ENCODE data around the gene NEMP1. TPM values are rescaled to one million over a fixed set of nuclear protein-coding genes. Genes with fewer than 3 reads are reported as not detected.

Gene NEMP1, protein sequence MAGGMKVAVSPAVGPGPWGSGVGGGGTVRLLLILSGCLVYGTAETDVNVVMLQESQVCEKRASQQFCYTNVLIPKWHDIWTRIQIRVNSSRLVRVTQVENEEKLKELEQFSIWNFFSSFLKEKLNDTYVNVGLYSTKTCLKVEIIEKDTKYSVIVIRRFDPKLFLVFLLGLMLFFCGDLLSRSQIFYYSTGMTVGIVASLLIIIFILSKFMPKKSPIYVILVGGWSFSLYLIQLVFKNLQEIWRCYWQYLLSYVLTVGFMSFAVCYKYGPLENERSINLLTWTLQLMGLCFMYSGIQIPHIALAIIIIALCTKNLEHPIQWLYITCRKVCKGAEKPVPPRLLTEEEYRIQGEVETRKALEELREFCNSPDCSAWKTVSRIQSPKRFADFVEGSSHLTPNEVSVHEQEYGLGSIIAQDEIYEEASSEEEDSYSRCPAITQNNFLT
- polyA plus RNA-seq (7.4 to 18.6 TPM (median 11.2 TPM) in 3 replicates), polyA minus RNA-seq (7.3 to 16.4 TPM (median 10.6 TPM) in 3 replicates)
- polyA plus RNA-seq (2011; ENCODE audit: low read depth), result 1.5 TPM
- 3.0 and 5.9 TPM in 2 replicates for polyA plus RNA-seq (2011; cell fraction: cytosol; rRNA removed)
- polyA plus RNA-seq (2011; cell fraction: nucleus; rRNA removed), result 24.8 and 26.6 TPM in 2 replicates
- 3.7 and 5.2 TPM in 2 replicates for polyA plus RNA-seq (2012; ENCODE audit: low replicate concordance)
- 2.3 TPM for polyA minus RNA-seq (2011; cell fraction: cytosol; rRNA and poly(A)+ RNA removed)
- polyA minus RNA-seq (2011; cell fraction: nucleus; rRNA and poly(A)+ RNA removed), result 9.1 and 17.1 TPM in 2 replicates

DNA sequence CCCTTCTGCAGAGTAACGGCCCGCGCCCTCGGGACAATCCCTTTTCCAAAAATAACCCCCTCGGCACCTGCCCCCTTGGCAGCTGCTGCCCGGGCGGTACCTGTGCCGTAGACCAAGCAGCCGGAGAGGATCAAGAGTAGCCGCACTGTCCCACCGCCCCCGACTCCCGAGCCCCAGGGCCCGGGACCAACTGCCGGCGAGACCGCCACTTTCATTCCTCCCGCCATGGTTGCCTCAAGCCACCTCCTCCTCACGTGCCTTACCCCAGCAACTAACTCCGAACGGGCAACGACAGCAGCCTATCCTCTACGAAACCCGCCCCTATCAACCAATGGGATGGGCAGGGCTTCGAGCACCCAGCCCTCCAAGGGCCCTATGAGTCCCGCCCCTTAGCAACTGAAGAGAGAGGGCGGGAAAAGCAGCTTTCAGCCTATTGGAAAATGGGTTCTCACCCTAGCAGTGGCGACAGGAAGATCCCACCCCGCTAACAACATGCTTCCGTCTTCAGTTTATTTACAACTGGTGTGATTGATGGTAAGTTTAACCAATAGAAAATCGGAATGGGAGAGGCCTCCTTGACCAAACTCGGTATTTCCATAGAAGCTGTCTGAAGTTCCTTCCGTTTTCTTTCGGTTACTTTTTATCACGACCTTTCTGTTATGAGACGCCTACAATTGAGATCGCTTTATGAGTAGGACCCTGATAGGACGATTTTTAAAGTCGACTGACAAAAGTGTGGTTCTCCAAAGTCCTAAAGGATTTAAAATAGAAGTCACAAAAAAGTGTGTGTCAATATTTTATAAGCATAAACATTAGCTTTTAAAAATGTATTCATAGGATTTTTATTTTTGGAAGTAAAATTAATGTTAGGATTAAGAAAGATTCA lies at the start of gene NEMP1:
Gene NEMP1, minus strand, starts transcription at position 273 of the 886 bp plus-strand sequence. Its CDS starts 46 bp downstream, at position 227.
- no peaks in the 10 kb centered on the region for H4K20me1 ChIP-seq (ENCODE audit: control insufficient read depth, extremely low read depth, insufficient read depth, low read length)
- H3K4me2 ChIP-seq (ENCODE audit: control insufficient read depth, extremely low read depth, insufficient read depth, low read depth, low read length), result peak within 1 kb of the TSS; percentile 93
- peak within 1 kb of the TSS; percentile 92 for H3K9ac ChIP-seq (ENCODE audit: control insufficient read depth, extremely low read depth, insufficient read depth, low read length)
- peak within 1 kb of the TSS; percentile 84 to 96 (median 96) for H3K4me3 ChIP-seq (ENCODE audit: control insufficient read depth in 2 of 3, extremely low read depth in 1 of 3, insufficient read depth in 2 of 3, low read depth in 1 of 3, low read length in 3 of 3)
- dilution Hi-C loops (cut with MboI; ENCODE audit: extremely low pct_ligation_motif_present, low sequenced_read_pairs), result no loop called here
- H3K4me1 ChIP-seq (ENCODE audit: control insufficient read depth, extremely low read depth, insufficient read depth, low read length), result peaks cover 4% of the 10 kb centered on the region
- FAIRE-seq, result peak; percentile 90
- peak within 1 kb of the TSS; percentile 91 for H2AFZ ChIP-seq (ENCODE audit: control insufficient read depth, low read length)
- no peaks in the 10 kb centered on the region for H3K27me3 ChIP-seq (ENCODE audit: control insufficient read depth, extremely low read depth, insufficient read depth, low read length)
- no peaks in the 10 kb centered on the region for H3K9me3 ChIP-seq (ENCODE audit: control insufficient read depth, low read depth, low read length)
- peak; percentile 100 for DNase-seq (ENCODE audit: low read depth, low spot score)
- H3K79me2 ChIP-seq (ENCODE audit: control insufficient read depth, insufficient read depth, low read length), result peaks cover 14% of the 10 kb centered on the region
- peaks cover 0 to 3% of the 10 kb centered on the region in 2 experiments for H3K36me3 ChIP-seq (ENCODE audit: control insufficient read depth in 2 of 2, extremely low read depth in 1 of 2, insufficient read depth in 2 of 2, low read length in 2 of 2)
- H3K9me1 ChIP-seq (ENCODE audit: control insufficient read depth, extremely low read depth, insufficient read depth, low read length), result no peaks in the 10 kb centered on the region
- H3K27ac ChIP-seq (ENCODE audit: control insufficient read depth, insufficient read depth, low read length), result peak within 1 kb of the TSS; percentile 85
- no peak for TF ChIP-seq EZH2 (IDR thresholded peaks at IDR 0.05; ENCODE audit: low read length)
- TF ChIP-seq, protein P1, sequence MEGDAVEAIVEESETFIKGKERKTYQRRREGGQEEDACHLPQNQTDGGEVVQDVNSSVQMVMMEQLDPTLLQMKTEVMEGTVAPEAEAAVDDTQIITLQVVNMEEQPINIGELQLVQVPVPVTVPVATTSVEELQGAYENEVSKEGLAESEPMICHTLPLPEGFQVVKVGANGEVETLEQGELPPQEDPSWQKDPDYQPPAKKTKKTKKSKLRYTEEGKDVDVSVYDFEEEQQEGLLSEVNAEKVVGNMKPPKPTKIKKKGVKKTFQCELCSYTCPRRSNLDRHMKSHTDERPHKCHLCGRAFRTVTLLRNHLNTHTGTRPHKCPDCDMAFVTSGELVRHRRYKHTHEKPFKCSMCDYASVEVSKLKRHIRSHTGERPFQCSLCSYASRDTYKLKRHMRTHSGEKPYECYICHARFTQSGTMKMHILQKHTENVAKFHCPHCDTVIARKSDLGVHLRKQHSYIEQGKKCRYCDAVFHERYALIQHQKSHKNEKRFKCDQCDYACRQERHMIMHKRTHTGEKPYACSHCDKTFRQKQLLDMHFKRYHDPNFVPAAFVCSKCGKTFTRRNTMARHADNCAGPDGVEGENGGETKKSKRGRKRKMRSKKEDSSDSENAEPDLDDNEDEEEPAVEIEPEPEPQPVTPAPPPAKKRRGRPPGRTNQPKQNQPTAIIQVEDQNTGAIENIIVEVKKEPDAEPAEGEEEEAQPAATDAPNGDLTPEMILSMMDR (optimal IDR thresholded peaks at IDR 0.05 in 1 of 3, IDR thresholded peaks at IDR 0.05 in 1 of 3, conservative IDR thresholded peaks at IDR 0.05 in 1 of 3; ENCODE audit: extremely low read depth in 1 of 3, insufficient read depth in 2 of 3, low read length in 3 of 3), result no peak

DNA sequence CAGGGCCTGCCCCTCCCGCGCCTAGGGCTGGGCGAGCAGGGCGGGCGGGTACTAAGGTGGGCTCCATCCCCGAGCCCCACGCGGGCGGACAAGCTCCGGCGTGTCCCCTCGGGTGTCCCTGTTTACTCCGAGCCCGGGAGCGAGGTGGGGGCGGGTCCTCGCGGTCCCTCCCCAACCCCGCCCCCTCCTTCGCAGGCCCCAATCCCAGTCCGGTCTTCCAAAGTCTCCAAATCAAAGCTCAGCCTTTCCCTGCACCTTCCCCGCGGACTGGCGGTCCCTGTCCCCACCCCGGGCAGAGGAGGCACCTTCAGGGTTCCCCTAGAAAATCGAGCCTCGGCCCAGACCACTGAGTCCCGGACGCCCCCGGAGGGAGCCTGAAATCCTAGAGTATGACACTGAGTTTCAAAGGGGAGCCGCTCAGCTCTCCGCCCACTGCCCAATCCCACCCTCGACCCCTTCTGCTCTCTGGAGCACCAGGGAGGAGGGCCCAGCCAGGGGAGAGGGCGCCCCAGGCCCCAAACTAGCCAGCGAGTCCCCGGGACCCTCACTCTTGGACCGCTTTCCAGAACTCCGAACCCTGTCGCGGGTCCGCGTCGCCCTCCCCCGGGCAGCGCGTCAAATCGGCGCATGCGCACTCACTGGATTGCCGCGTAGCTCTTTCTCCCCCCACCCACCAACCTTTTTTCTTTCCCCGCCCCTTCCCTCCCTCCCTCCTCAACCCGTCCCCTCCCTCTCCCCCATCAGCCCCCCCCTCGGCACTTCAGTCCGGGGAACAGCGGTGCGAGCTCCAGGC lies 49.3 kb upstream of the NEMP1 start, which contains the start of gene LRP1:
Gene LRP1, plus strand, starts transcription at position 758 of the 793 bp plus-strand sequence. CDS start 482 bp downstream, outside the sequence.
- Histone ChIP-seq H3K79me2 (ENCODE audit: control insufficient read depth, insufficient read depth, low read length) (no peaks in the 10 kb centered on the region), H4K20me1 (ENCODE audit: control insufficient read depth, extremely low read depth, insufficient read depth, low read length) (no peaks in the 10 kb centered on the region), H3K9me1 (ENCODE audit: control insufficient read depth, extremely low read depth, insufficient read depth, low read length) (no peaks in the 10 kb centered on the region), H3K36me3 (ENCODE audit: control insufficient read depth in 2 of 2, extremely low read depth in 1 of 2, insufficient read depth in 2 of 2, low read length in 2 of 2) (no peaks in the 10 kb centered on the region), H3K27me3 (ENCODE audit: control insufficient read depth, extremely low read depth, insufficient read depth, low read length) (no peaks in the 10 kb centered on the region), H3K27ac (ENCODE audit: control insufficient read depth, insufficient read depth, low read length) (peak within 1 kb of the TSS; percentile 63), H3K4me1 (ENCODE audit: control insufficient read depth, extremely low read depth, insufficient read depth, low read length) (peaks cover 16% of the 10 kb centered on the region), H3K4me3 (ENCODE audit: control insufficient read depth in 2 of 3, extremely low read depth in 1 of 3, insufficient read depth in 2 of 3, low read depth in 1 of 3, low read length in 3 of 3) (peak within 1 kb of the TSS; percentile 69 to 90 (median 83)), H3K9me3 (ENCODE audit: control insufficient read depth, low read depth, low read length) (no peaks in the 10 kb centered on the region), H2AFZ (ENCODE audit: control insufficient read depth, low read length) (peak within 1 kb of the TSS; percentile 84), H3K4me2 (ENCODE audit: control insufficient read depth, extremely low read depth, insufficient read depth, low read depth, low read length) (peak within 1 kb of the TSS; percentile 93), H3K9ac (ENCODE audit: control insufficient read depth, extremely low read depth, insufficient read depth, low read length) (peak within 1 kb of the TSS; percentile 82)
- FAIRE-seq (no peak), DNase-seq (ENCODE audit: low read depth, low spot score) (no peak)
- dilution Hi-C loops (cut with MboI; ENCODE audit: extremely low pct_ligation_motif_present, low sequenced_read_pairs), result no loop called here
- no peak for TF ChIP-seq EZH2 (IDR thresholded peaks at IDR 0.05; ENCODE audit: low read length)
- TF ChIP-seq, protein P1 (optimal IDR thresholded peaks at IDR 0.05 in 1 of 3, IDR thresholded peaks at IDR 0.05 in 1 of 3, conservative IDR thresholded peaks at IDR 0.05 in 1 of 3; ENCODE audit: extremely low read depth in 1 of 3, insufficient read depth in 2 of 3, low read length in 3 of 3), result no peak
